HCT116 (cell line): ENCODE measurements around the gene CNTNAP2. TPM values are rescaled to one million over a fixed set of nuclear protein-coding genes. Genes with fewer than 3 reads are reported as not detected.

Source experiments
- ATAC-seq: fragments of 200-7000 bp; cut with Tn5 transposase; 2 replicates; pipeline ENCODE4 v1.9.1; 2020; ENCODE audit warnings: mild to moderate bottlenecking, moderate library complexity
- BruUV-seq: library from RNA; stranded (reverse); fragments of 400-500 nt; replicated peaks from 2 replicates; lab custom pipeline; 2021; lab: Mats Ljungman, UMichigan
- CTCF ChIA-PET: fragments of 300-600 bp; sonication (Branson Sonifier 250); formaldehyde crosslinking; loops from one replicate; lab custom pipeline; 2021; ENCODE audit warnings: antibody characterized with exemption; lab: Charles Lee
- POLR2A ChIA-PET: fragments of 300-600, 350-600 bp; sonication (Branson Sonifier 250); formaldehyde crosslinking; loops from one replicate; lab custom pipeline; 2021; ENCODE audit warnings: antibody characterized with exemption; lab: Charles Lee
- RAD21 ChIA-PET, 2 experiments: fragments of 300-600 bp; sonication (Branson Sonifier 250); formaldehyde crosslinking; loops; one replicate each; lab custom pipeline; 2023; ENCODE audit warnings: low total read pairs in 2 of 2; ENCODE audit not compliant: uncharacterized antibody in 2 of 2, unreplicated experiment in 2 of 2, low non-redundant PET in 1 of 2; lab: Charles Lee
- DNase-seq: peaks from one replicate; pipeline ENCODE4 v3.0.0-alpha.2; 2010; ENCODE audit warnings: low read depth, low spot score
- H2AFZ ChIP-seq: fragments of 200-600 bp; shearing (Covaris generic), sonication (generic); 2 replicates; pipeline ENCODE4 v1.6.1; 2017; ENCODE audit warnings: low read depth, mixed run types, mixed read lengths, antibody characterized with exemption, low read length; ENCODE audit not compliant: poor library complexity, severe bottlenecking
- H3K27ac ChIP-seq: 2 replicates; pipeline ENCODE4 v1.5.1; 2012; ENCODE audit warnings: low read depth, low read length
- H3K27me3 ChIP-seq: fragments of 200-600 bp; sonication (generic); 2 replicates; pipeline ENCODE4 v1.6.1; 2016; ENCODE audit warnings: mixed run types, low read length, mixed read lengths; ENCODE audit not compliant: insufficient read depth
- H3K36me3 ChIP-seq, 2 experiments: fragments of 200-500 bp in 1 of 2; fragments of 200-600 bp in 1 of 2; sonication (Bioruptor generic) in 1 of 2; sonication (generic) in 1 of 2; 2 replicates each; pipeline versions ENCODE4 v1.5.1 to v1.6.1; 2014 to 2016; ENCODE audit warnings: low read length in 2 of 2, inconsistent platforms in 1 of 2, mixed read lengths in 1 of 2, mixed run types in 1 of 2; ENCODE audit not compliant: insufficient read depth in 2 of 2, control insufficient read depth in 1 of 2
- H3K4me1 ChIP-seq, 2 experiments: fragments of 200-600 bp in 1 of 2; sonication (generic) in 1 of 2; 2 replicates each; pipeline versions ENCODE4 v1.5.1 to v1.6.1; 2012 to 2017; ENCODE audit warnings: low read length in 2 of 2, inconsistent platforms in 1 of 2, mild to moderate bottlenecking in 1 of 2, mixed read lengths in 1 of 2, mixed run types in 1 of 2, moderate library complexity in 1 of 2; ENCODE audit not compliant: insufficient read depth in 2 of 2, control insufficient read depth in 1 of 2
- H3K4me2 ChIP-seq: fragments of 200-600 bp; sonication (generic); 2 replicates; pipeline ENCODE4 v1.6.1; 2017; ENCODE audit warnings: mixed run types, low read length, mixed read lengths
- H3K4me3 ChIP-seq, 2 experiments: fragments of 200-600 bp in 1 of 2; sonication (generic) in 1 of 2; replicated peaks in 1 of 2; 2 replicates each; pipeline ENCODE4 v1.5.1; 2011 to 2016; ENCODE audit warnings: low read length in 2 of 2, control low read depth in 1 of 2, low read depth in 1 of 2, mild to moderate bottlenecking in 1 of 2, mixed read lengths in 1 of 2, mixed run types in 1 of 2
- H3K79me2 ChIP-seq: fragments of 200-600 bp; sonication (generic); 2 replicates; pipeline ENCODE4 v1.6.1; 2017; ENCODE audit warnings: mild to moderate bottlenecking, mixed run types, low read length, moderate library complexity, mixed read lengths; ENCODE audit not compliant: insufficient read depth
- H3K9ac ChIP-seq: fragments of 200-600 bp; sonication (generic); 2 replicates; pipeline ENCODE4 v1.6.1; 2016; ENCODE audit warnings: low read length, mixed read lengths
- H3K9me2 ChIP-seq: fragments of 200-600 bp; sonication (generic), shearing (Covaris generic); 2 replicates; pipeline ENCODE4 v1.6.1; 2017; ENCODE audit warnings: mixed run types, mild to moderate bottlenecking, moderate library complexity; ENCODE audit not compliant: insufficient read depth
- H3K9me3 ChIP-seq, 2 experiments: fragments of 200-500 bp in 1 of 2; fragments of 200-600 bp in 1 of 2; sonication (Bioruptor generic) in 1 of 2; sonication (generic) in 1 of 2; 2 replicates each; pipeline ENCODE4 v1.6.1; 2014 to 2017; ENCODE audit warnings: low read length in 2 of 2, mixed read lengths in 2 of 2, inconsistent platforms in 1 of 2, low read depth in 1 of 2, mild to moderate bottlenecking in 1 of 2, mixed run types in 1 of 2, moderate library complexity in 1 of 2; ENCODE audit not compliant: control insufficient read depth in 1 of 2, insufficient read depth in 1 of 2
- H4K20me1 ChIP-seq: fragments of 200-600 bp; sonication (generic), shearing (Covaris generic); 2 replicates; pipeline ENCODE4 v1.6.1; 2017; ENCODE audit warnings: mixed run types, mild to moderate bottlenecking, moderate library complexity; ENCODE audit not compliant: insufficient read depth
- ATF3 ChIP-seq: IDR thresholded peaks from 2 replicates; pipeline ENCODE4 v1.6.1; 2012
- EGR1 ChIP-seq: IDR thresholded peaks from 2 replicates; pipeline ENCODE4 v1.6.1; 2012; ENCODE audit warnings: low read depth
- EZH2 ChIP-seq: fragments of 200-600 bp; sonication (generic); IDR thresholded peaks from 2 replicates; pipeline ENCODE4 v1.6.1; 2017; ENCODE audit warnings: antibody characterized with exemption, mixed run types
- SIN3A ChIP-seq: IDR thresholded peaks from 2 replicates; pipeline ENCODE4 v1.6.1; 2012; ENCODE audit warnings: low read depth
- SP1 ChIP-seq: IDR thresholded peaks from 2 replicates; pipeline ENCODE4 v1.6.1; 2012; ENCODE audit warnings: low read depth
- TCF7L2 ChIP-seq: IDR thresholded peaks from 2 replicates; pipeline ENCODE4 v1.7.0; 2011; ENCODE audit warnings: borderline replicate concordance, inconsistent platforms; ENCODE audit not compliant: insufficient read depth, insufficient read length; ENCODE audit errors: extremely low read depth
- YY1 ChIP-seq: IDR thresholded peaks from 2 replicates; pipeline ENCODE4 v1.6.1; 2011; ENCODE audit warnings: low read length, low read depth, moderate library complexity, mild to moderate bottlenecking; ENCODE audit not compliant: insufficient replicate concordance; ENCODE audit errors: extremely low read depth
- ZFX ChIP-seq: fragments of 450-650 bp; IDR thresholded peaks from 2 replicates; pipeline ENCODE4 v1.6.1; 2017
- intact Hi-C: fragments of 100-400 bp; cut with micrococcal nuclease; formaldehyde crosslinking; loops from 2 replicates; pipeline ENCODE4 v1.10.0; 2022
- total RNA-seq: library from RNA; stranded (reverse); gene quantifications from one replicate; pipeline ENCODE4 v1.2.1, GENCODE V29; 2021; ENCODE audit not compliant: unreplicated experiment

Gene CNTNAP2
- total RNA-seq, 1 experiment from 2014 or later: 0.37 TPM

GRCh38 chr7:146262527-146262926 is 145.9 kb downstream of the CNTNAP2 start:
- ChIA-PET POLR2A (no interaction called here), CTCF (no interaction called here), RAD21 (no interaction called here)
- TF ChIP-seq YY1 (no peak), EGR1 (no peak), EZH2 (no peak), ZFX (no peak), TCF7L2 (no peak)
- peaks cover 3 to 4% of the 10 kb centered on the region in 2 experiments; a peak in 2 of 4 replicates for H3K9me3 ChIP-seq
- no peaks in the 10 kb centered on the region for H3K9me2 ChIP-seq
- H2AFZ ChIP-seq: no peak overlapping the region
- no peaks in the 10 kb centered on the region for H3K27me3 ChIP-seq
- no peak for ATAC-seq
- no peak overlapping the region for H3K27ac ChIP-seq
- H3K4me3 ChIP-seq: no peak overlapping the region
- no peak for DNase-seq
- no peaks in the 10 kb centered on the region for H4K20me1 ChIP-seq
- H3K4me1 ChIP-seq: no peaks in the 10 kb centered on the region
- no TSS peak for BruUV-seq
- no peaks in the 10 kb centered on the region for H3K36me3 ChIP-seq
- H3K4me2 ChIP-seq: no peak overlapping the region
- no peaks in the 10 kb centered on the region for H3K79me2 ChIP-seq
- intact Hi-C loops: no loop called here
- H3K9ac ChIP-seq: no peak overlapping the region

GRCh38 chr7:146276888-146277287 is 160.3 kb downstream of the CNTNAP2 start:
- TF ChIP-seq SIN3A (no peak), ATF3 (no peak), SP1 (no peak), EGR1 (no peak)
- DNase-seq (no peak), ATAC-seq (no peak)
- Histone ChIP-seq H3K79me2 (no peaks in the 10 kb centered on the region), H3K36me3 (no peaks in the 10 kb centered on the region), H3K4me2 (no peak overlapping the region), H3K27me3 (no peaks in the 10 kb centered on the region), H2AFZ (no peak overlapping the region), H4K20me1 (no peaks in the 10 kb centered on the region), H3K9ac (no peak overlapping the region), H3K27ac (no peak overlapping the region), H3K9me3 (peaks cover 0 to 12% of the 10 kb centered on the region in 2 experiments; a peak in 3 of 4 replicates), H3K4me3 (no peak overlapping the region), H3K4me1 (no peaks in the 10 kb centered on the region), H3K9me2 (no peaks in the 10 kb centered on the region)
- RAD21 ChIA-PET: no interaction called here
- BruUV-seq: no TSS peak
- CTCF ChIA-PET: no interaction called here
- intact Hi-C loops: no loop called here
- POLR2A ChIA-PET: no interaction called here
